Natural killer cell (primary cell): ENCODE results near the gene SLC19A1. TPM values are rescaled to one million over a fixed set of nuclear protein-coding genes. Genes with fewer than 3 reads are reported as not detected.

ENCODE experiments used
- ATAC-seq, 3 donors: fragments of 150-1000 bp in 2 of 3; fragments of 200-7000 bp in 1 of 3; cut with Tn5 transposase; 1 replicate in 1 of 3; 2 replicates in 2 of 3; pipeline ENCODE4 v1.10.0; 2021; ENCODE audit warnings: mild to moderate bottlenecking in 2 of 3, moderate library complexity in 2 of 3
- DNase-seq, 2 donors: peaks; one replicate each; pipeline versions ENCODE4 v3.0.0 to v3.0.0-alpha.2; 2013 to 2021; ENCODE audit warnings: mixed read lengths in 1 of 2
- H3K27ac ChIP-seq: one replicate; pipeline ENCODE4 v1.5.1; 2013; ENCODE audit warnings: mild to moderate bottlenecking, low read length
- H3K27me3 ChIP-seq: one replicate; pipeline ENCODE4 v1.6.1; 2013; ENCODE audit warnings: low read length; ENCODE audit not compliant: control insufficient read depth, insufficient read depth
- H3K36me3 ChIP-seq: one replicate; pipeline ENCODE4 v1.6.1; 2013; ENCODE audit warnings: low read length; ENCODE audit not compliant: control insufficient read depth, insufficient read depth
- H3K4me1 ChIP-seq: one replicate; pipeline ENCODE4 v1.6.1; 2013; ENCODE audit warnings: low read length; ENCODE audit not compliant: control insufficient read depth, insufficient read depth
- H3K4me3 ChIP-seq: one replicate; pipeline ENCODE4 v1.5.1; 2013; ENCODE audit warnings: low read length
- H3K9me3 ChIP-seq: one replicate; pipeline ENCODE4 v1.6.1; 2013; ENCODE audit warnings: low read length; ENCODE audit not compliant: control insufficient read depth, insufficient read depth
- H3K27ac Mint-ChIP-seq, 2 donors: one replicate each; pipeline ENCODE4 v1.8.0; 2022; ENCODE audit warnings: mild to moderate bottlenecking in 2 of 2, mixed read lengths in 2 of 2, moderate library complexity in 1 of 2
- H3K27me3 Mint-ChIP-seq, 2 donors: one replicate each; pipeline ENCODE4 v1.8.0; 2022; ENCODE audit warnings: low read depth in 2 of 2, mixed read lengths in 2 of 2
- H3K36me3 Mint-ChIP-seq: one replicate; pipeline ENCODE4 v1.8.0; 2022; ENCODE audit warnings: mixed read lengths
- H3K4me1 Mint-ChIP-seq, 2 donors: one replicate each; pipeline ENCODE4 v1.8.0; 2022; ENCODE audit warnings: mixed read lengths in 2 of 2
- H3K4me3 Mint-ChIP-seq: one replicate; pipeline ENCODE4 v1.8.0; 2022; ENCODE audit warnings: mild to moderate bottlenecking, moderate library complexity, mixed read lengths
- H3K9me3 Mint-ChIP-seq, 2 donors: one replicate each; pipeline ENCODE4 v1.8.0; 2022; ENCODE audit warnings: mixed read lengths in 2 of 2
- WGBS: methylation state at CpG from one replicate; pipeline ENCODE4 v1.1.7; 2013; ENCODE audit warnings: missing lambda C conversion rate; ENCODE audit not compliant: insufficient coverage; 5-methylcytosine and 5-hydroxymethylcytosine counted together
- intact Hi-C: fragments of 100-400 bp; cut with micrococcal nuclease; formaldehyde crosslinking; loops from one replicate; pipeline ENCODE4 v1.14.2; 2022
- total RNA-seq, 4 donors: library from RNA; stranded (reverse); fragments of 120-200 nt in 1 of 4; gene quantifications; one replicate each; pipeline versions ENCODE4 v1.2.3 to v1.2.4, GENCODE V29; 2013 to 2022
- TF ChIP-seq, protein P1 (sequence below): fragments of 200-600 bp; IDR thresholded peaks from one replicate; pipeline ENCODE4 v1.8.0; 2022; ENCODE audit warnings: antibody characterized with exemption

SLC19A1 gene
- total RNA-seq, 3 donors from 2014 or later (not counting 1 experiment from before 2014, with no cell fraction given): 2.5 to 9.0 (median 4.9) TPM

DNA sequence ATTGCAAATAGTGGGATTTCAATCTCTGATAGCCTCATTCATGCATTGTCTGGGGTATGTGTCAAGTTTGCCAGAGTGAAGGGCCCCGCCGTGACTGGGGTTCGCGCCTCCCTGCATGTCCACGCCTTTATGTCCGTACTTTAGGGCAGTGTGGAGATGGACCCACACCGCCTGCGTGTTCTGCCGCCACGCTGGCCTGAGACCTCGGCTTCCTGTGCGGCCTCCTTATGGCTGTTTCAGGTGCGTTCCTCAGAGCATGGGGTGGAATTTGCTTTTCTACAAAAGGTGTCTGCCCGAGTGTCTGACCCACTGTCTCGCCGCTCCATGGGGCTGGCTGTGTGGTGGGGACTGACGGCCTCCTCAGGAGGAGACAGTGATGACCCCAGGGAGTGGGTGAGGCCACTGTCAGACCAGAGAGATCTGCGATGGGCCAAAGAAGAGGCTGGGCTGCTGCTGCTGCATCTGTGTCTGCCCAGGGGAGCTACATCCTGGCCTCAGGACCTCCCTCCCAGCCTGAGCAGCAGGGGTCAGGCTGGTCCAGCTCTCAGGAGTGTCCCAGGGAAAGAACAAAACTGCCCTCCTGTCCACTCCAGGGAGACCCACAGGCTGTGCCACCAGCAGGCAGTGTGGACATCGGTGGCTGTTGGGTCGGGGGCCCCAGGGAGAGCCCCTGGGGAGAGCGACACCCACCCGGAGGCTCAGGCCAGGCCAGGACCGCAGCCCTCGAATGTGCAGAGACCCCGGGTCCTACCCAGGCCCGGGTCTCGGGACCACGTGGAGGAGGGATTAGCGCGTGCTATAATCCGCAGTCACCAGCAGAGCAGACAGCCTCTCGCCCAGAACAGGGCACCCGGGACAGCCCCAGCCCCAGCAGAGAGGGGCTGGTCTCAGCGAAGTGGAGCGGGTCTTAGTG is 9.8 kb upstream of the SLC19A1 start:
- Mint-ChIP-seq H3K4me1 (peaks cover 20 to 30% of the 10 kb centered on the region in 2 donors), H3K4me3 (peak overlapping the region; percentile 74), H3K9me3 (no peaks in the 10 kb centered on the region), H3K27ac (peak overlapping the region; percentile 72 to 78), H3K27me3 (peaks cover 0 to 5% of the 10 kb centered on the region in 2 donors), H3K36me3 (no peaks in the 10 kb centered on the region)
- Histone ChIP-seq H3K27ac (no peak overlapping the region), H3K4me3 (no peak overlapping the region), H3K36me3 (no peaks in the 10 kb centered on the region), H3K4me1 (peaks cover 39% of the 10 kb centered on the region), H3K27me3 (no peaks in the 10 kb centered on the region), H3K9me3 (no peaks in the 10 kb centered on the region)
- intact Hi-C loops: loop anchor here (10.0 kb wide), 1 partner anchor 273 kb away; no protein-coding TSS in a partner anchor
- ATAC-seq (no peak), DNase-seq (no peak)
- TF ChIP-seq, protein P1, sequence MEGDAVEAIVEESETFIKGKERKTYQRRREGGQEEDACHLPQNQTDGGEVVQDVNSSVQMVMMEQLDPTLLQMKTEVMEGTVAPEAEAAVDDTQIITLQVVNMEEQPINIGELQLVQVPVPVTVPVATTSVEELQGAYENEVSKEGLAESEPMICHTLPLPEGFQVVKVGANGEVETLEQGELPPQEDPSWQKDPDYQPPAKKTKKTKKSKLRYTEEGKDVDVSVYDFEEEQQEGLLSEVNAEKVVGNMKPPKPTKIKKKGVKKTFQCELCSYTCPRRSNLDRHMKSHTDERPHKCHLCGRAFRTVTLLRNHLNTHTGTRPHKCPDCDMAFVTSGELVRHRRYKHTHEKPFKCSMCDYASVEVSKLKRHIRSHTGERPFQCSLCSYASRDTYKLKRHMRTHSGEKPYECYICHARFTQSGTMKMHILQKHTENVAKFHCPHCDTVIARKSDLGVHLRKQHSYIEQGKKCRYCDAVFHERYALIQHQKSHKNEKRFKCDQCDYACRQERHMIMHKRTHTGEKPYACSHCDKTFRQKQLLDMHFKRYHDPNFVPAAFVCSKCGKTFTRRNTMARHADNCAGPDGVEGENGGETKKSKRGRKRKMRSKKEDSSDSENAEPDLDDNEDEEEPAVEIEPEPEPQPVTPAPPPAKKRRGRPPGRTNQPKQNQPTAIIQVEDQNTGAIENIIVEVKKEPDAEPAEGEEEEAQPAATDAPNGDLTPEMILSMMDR: no peak
- 85% methylated on average over 35 of the region's 35 CpGs for WGBS

DNA sequence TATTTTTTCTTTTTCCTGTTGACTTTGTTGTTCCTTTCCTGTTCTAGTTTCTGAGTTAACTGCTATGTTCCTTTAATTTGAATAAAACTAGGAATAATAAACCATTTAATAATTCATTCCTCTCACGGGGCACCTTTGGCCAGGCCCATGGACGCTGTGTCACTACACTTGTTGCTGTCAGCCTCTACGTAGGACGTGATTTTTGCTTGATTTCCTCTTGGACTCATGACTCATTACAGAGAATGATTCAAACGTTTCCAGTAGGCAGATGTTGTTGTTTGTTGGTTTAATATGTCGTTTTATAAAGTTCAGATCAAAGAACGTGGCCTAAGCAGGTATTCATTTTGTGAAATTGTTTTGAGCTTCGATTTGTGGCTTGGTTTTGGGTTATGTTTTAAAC is 9.1 kb upstream of the SLC19A1 start:
- peak overlapping the region; percentile 74 for H3K4me3 Mint-ChIP-seq
- no peaks in the 10 kb centered on the region for H3K9me3 ChIP-seq
- H3K27ac ChIP-seq: peak overlapping the region; percentile 6
- H3K27me3 ChIP-seq: no peaks in the 10 kb centered on the region
- TF ChIP-seq, protein P1: no peak
- peaks cover 39% of the 10 kb centered on the region for H3K4me1 ChIP-seq
- peak in 1 of 3 donors; percentile 21 for ATAC-seq
- no peaks in the 10 kb centered on the region for H3K36me3 Mint-ChIP-seq
- DNase-seq: peak in 1 of 2 donors; percentile 63
- no peaks in the 10 kb centered on the region for H3K9me3 Mint-ChIP-seq
- 27% methylated on average over 8 of the region's 8 CpGs for WGBS
- H3K4me1 Mint-ChIP-seq: peaks cover 20 to 30% of the 10 kb centered on the region in 2 donors
- peak overlapping the region; percentile 72 to 78 for H3K27ac Mint-ChIP-seq
- intact Hi-C loops: loop anchor here (10.0 kb wide), 1 partner anchor 273 kb away; no protein-coding TSS in a partner anchor
- no peak overlapping the region for H3K4me3 ChIP-seq
- peaks cover 0 to 5% of the 10 kb centered on the region in 2 donors for H3K27me3 Mint-ChIP-seq
- no peaks in the 10 kb centered on the region for H3K36me3 ChIP-seq

DNA sequence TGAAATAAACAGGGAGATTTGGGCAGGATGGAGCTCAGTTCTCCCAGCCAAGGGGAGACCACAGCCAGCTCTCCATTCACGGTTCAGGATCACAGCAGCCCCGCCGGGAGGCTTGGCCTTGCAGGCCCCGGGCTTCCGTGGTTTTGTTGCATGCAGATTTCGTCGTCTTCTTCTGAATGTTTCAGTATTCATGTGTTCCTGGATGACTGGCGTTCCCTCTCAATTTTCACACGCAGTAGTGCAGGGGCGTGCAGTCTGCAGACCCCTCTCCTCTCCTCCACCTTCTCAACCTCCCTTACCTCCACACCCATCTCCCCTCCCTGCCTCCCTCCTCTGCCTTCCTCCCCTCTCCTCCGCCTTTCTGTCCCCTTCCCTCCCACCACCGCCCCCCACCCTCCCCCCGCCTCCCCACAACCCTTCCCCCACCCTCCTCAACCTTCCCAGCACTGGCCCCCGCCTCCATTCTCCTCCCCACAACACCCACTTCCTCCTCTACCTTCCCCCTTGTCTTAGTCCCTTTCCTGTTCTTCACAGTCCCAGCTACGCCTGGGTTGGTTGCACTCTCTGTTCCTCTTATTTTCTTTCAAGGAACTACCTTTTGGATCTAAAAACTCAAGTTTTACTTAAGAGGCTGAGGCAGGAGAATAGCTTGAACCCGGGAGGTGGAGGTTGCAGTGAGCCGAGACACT is 8.4 kb upstream of the SLC19A1 start:
- Mint-ChIP-seq H3K36me3 (no peaks in the 10 kb centered on the region), H3K4me1 (peaks cover 20 to 30% of the 10 kb centered on the region in 2 donors), H3K27ac (peak overlapping the region; percentile 72 to 78), H3K27me3 (peaks cover 0 to 5% of the 10 kb centered on the region in 2 donors), H3K4me3 (peak overlapping the region; percentile 74), H3K9me3 (no peaks in the 10 kb centered on the region)
- Histone ChIP-seq H3K27ac (peak overlapping the region; percentile 30), H3K36me3 (no peaks in the 10 kb centered on the region), H3K4me1 (peaks cover 34% of the 10 kb centered on the region), H3K4me3 (no peak overlapping the region), H3K27me3 (no peaks in the 10 kb centered on the region), H3K9me3 (no peaks in the 10 kb centered on the region)
- ATAC-seq (no peak), DNase-seq (peak in 1 of 2 donors; percentile 60)
- intact Hi-C loops: loop anchor here (10.0 kb wide), 1 partner anchor 274 kb away; no protein-coding TSS in a partner anchor
- WGBS: 5% methylated on average over 15 of the region's 17 CpGs
- TF ChIP-seq, protein P1: no peak
